RWPE2 (cell line): ENCODE data around the gene GSTP1.
A peak's percentile ranks its signal among the peaks of the same experiment; 100 is the strongest.

Experiments
- ATAC-seq: fragments of 200-7000 bp; cut with Tn5 transposase; 3 replicates; pipeline ENCODE4 v1.9.1; 2021; ENCODE audit warnings: low read depth
- DNase-seq: peaks from one replicate; pipeline ENCODE4 v3.0.0-alpha.2; 2020; ENCODE audit warnings: low spot score
- H3K27ac ChIP-seq: fragments of 450-650 bp; 2 replicates; pipeline ENCODE4 v1.5.1; 2017; ENCODE audit warnings: mild to moderate bottlenecking; ENCODE audit not compliant: poor library complexity, severe bottlenecking
- H3K27me3 ChIP-seq: fragments of 250-450 bp; sonication (Bioruptor Pico); 2 replicates; pipeline ENCODE4 v1.5.1; 2021; ENCODE audit warnings: mild to moderate bottlenecking, moderate library complexity; ENCODE audit not compliant: insufficient read depth, poor library complexity, severe bottlenecking
- H3K36me3 ChIP-seq: fragments of 250-450 bp; sonication (Bioruptor Pico); 2 replicates; pipeline ENCODE4 v1.5.1; 2020; ENCODE audit warnings: low read depth, mild to moderate bottlenecking, moderate library complexity
- H3K4me1 ChIP-seq: fragments of 250-450 bp; sonication (Bioruptor Pico); 2 replicates; pipeline ENCODE4 v1.5.1; 2021; ENCODE audit warnings: mild to moderate bottlenecking, moderate library complexity; ENCODE audit not compliant: insufficient read depth, poor library complexity, severe bottlenecking
- H3K4me3 ChIP-seq: fragments of 250-450 bp; sonication (Bioruptor Pico); 2 replicates; pipeline ENCODE4 v1.5.1; 2021; ENCODE audit warnings: mild to moderate bottlenecking, moderate library complexity; ENCODE audit not compliant: severe bottlenecking
- H3K9me3 ChIP-seq: fragments of 250-450 bp; sonication (Bioruptor Pico); 2 replicates; pipeline ENCODE4 v1.5.1; 2021; ENCODE audit warnings: mild to moderate bottlenecking, moderate library complexity; ENCODE audit not compliant: severe bottlenecking
- TF ChIP-seq, protein P1 (sequence below): fragments of 450-650 bp; IDR thresholded peaks from one replicate; pipeline ENCODE4 v1.5.1; 2017; ENCODE audit warnings: mild to moderate bottlenecking, moderate library complexity; ENCODE audit not compliant: poor library complexity, severe bottlenecking

GSTP1 gene

DNA sequence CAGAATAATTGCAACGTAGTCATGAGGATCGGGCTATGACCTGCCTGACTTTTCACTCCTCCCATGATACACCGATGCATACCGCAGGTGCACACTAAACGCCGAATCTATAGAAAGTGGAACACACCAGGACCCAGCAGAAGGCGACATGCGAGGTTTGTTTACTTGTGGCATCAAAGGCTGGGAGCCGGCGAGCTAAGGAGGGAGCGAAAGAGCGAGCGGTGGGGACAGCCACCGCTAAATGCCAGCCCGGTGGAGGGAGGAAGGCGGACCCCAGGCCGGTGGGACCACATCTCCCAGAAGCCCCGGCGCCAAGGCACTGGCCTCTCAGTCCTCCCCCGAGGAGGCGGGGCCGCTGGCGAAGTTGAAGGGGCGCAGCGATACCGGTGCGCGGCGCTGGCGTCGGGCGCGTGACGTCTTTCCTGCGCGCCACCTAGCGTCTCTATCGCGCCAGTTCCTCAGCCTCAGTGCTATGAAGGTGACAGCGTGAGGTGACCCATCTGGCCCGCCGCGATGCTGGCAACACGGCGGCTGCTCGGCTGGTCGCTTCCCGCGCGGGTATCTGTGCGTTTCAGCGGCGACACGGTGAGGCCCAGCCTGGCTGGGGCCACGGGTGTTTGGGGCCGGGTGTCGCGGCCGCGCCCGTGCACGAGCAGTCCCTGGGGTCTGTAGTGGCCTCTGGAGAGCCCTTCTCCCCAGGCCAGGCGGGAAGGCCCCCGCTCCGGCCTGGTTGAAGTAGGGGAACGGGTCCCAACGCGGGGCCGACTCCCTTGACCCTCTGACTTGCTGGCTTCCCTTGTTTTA, 23.1 kb downstream of the GSTP1 start, which contains the start of gene NDUFV1:
Gene NDUFV1 (plus strand): TSS at position 445 of the 804 bp plus-strand sequence. CDS start 69 bp downstream, at position 514.
- Histone ChIP-seq H3K4me3 (peak within 1 kb of the TSS; percentile 80), H3K27ac (no peak within 1 kb of the TSS), H3K27me3 (no peaks in the 10 kb centered on the region), H3K4me1 (peaks cover 4% of the 10 kb centered on the region), H3K9me3 (no peaks in the 10 kb centered on the region), H3K36me3 (peaks cover 27% of the 10 kb centered on the region)
- peak; percentile 99 for ATAC-seq
- TF ChIP-seq, protein P1, sequence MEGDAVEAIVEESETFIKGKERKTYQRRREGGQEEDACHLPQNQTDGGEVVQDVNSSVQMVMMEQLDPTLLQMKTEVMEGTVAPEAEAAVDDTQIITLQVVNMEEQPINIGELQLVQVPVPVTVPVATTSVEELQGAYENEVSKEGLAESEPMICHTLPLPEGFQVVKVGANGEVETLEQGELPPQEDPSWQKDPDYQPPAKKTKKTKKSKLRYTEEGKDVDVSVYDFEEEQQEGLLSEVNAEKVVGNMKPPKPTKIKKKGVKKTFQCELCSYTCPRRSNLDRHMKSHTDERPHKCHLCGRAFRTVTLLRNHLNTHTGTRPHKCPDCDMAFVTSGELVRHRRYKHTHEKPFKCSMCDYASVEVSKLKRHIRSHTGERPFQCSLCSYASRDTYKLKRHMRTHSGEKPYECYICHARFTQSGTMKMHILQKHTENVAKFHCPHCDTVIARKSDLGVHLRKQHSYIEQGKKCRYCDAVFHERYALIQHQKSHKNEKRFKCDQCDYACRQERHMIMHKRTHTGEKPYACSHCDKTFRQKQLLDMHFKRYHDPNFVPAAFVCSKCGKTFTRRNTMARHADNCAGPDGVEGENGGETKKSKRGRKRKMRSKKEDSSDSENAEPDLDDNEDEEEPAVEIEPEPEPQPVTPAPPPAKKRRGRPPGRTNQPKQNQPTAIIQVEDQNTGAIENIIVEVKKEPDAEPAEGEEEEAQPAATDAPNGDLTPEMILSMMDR, result peak; percentile 45
- peak; percentile 95 for DNase-seq

DNA sequence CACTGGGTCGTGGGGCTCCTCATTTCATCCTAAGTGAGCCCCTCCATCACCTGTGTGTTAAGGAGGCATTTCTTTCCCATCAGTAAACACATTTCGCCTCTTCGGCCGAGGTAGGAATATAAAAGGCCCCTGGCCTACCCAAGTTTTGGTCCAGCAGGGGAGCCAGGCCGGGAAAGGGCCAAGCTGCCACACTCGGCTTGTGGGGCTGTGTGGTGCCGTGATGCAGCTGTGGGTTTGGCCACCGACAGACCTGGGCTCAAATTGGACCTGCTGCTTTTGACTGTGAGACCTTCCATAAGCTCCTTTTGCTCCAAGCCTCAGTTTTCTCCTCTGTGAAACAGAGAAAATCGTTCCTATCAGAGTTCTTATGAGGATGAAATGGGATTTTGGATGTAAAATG, 23.9 kb downstream of the GSTP1 start:
- DNase-seq (no peak), ATAC-seq (no peak)
- Histone ChIP-seq H3K4me1 (peaks cover 4% of the 10 kb centered on the region), H3K27ac (no peak overlapping the region), H3K27me3 (no peaks in the 10 kb centered on the region), H3K9me3 (no peaks in the 10 kb centered on the region), H3K36me3 (peaks cover 30% of the 10 kb centered on the region), H3K4me3 (peak overlapping the region; percentile 80)
- TF ChIP-seq, protein P1, result no peak

DNA sequence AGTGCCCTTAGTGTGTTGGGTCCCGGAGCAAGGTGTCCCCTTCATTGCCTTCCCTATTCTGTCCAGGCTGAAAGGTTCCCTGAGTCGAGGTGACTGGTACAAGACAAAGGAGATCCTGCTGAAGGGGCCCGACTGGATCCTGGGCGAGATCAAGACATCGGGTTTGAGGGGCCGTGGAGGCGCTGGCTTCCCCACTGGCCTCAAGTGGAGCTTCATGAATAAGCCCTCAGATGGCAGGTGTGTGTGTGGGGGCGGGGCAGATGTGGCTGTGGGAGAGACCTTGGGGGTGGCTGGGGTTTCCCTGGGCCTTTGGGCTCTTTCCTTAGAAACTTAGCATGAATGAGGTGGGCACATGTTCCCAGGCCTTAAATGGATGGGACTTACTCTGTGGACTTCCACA, 24.9 kb downstream of the GSTP1 start:
- ATAC-seq (no peak), DNase-seq (no peak)
- Histone ChIP-seq H3K9me3 (no peaks in the 10 kb centered on the region), H3K4me1 (peaks cover 4% of the 10 kb centered on the region), H3K27ac (no peak overlapping the region), H3K27me3 (no peaks in the 10 kb centered on the region), H3K36me3 (peaks cover 30% of the 10 kb centered on the region), H3K4me3 (no peak overlapping the region)
- TF ChIP-seq, protein P1, result no peak

DNA sequence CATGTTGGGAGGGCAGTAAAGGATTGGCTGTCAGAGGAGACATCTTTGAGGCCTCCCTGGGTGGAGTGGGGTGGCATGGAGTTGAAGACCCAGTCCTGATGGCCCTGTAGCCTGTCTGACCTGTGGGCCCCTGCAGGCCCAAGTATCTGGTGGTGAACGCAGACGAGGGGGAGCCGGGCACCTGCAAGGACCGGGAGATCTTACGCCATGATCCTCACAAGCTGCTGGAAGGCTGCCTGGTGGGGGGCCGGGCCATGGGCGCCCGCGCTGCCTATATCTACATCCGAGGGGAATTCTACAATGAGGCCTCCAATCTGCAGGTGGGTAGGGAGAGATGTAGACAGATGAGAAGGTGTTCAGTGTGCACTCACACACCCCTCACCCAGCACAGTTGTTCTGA, 25.7 kb downstream of the GSTP1 start:
- Histone ChIP-seq H3K27ac (no peak overlapping the region), H3K36me3 (peaks cover 30% of the 10 kb centered on the region)
- no peak for ATAC-seq

More for the DNA sequence above, 25.7 kb downstream of the GSTP1 start:
- peaks cover 4% of the 10 kb centered on the region for H3K4me1 ChIP-seq
- H3K9me3 ChIP-seq, result no peaks in the 10 kb centered on the region
- TF ChIP-seq, protein P1, result no peak
- H3K4me3 ChIP-seq, result no peak overlapping the region
- no peak for DNase-seq
- H3K27me3 ChIP-seq, result no peaks in the 10 kb centered on the region
